A549 (cell line): ENCODE data around the gene IDH2. TPM values are rescaled to one million over a fixed set of nuclear protein-coding genes. Genes with fewer than 3 reads are reported as not detected.
A peak's percentile ranks its signal among the peaks of the same experiment; 100 is the strongest.

Source experiments
- ATAC-seq, 2 experiments: fragments of 200-7000 bp in 1 of 2; fragments of >200 bp in 1 of 2; cut with Nextera tagmentation in 1 of 2; cut with Tn5 transposase in 1 of 2; 3 replicates each; pipeline versions ENCODE4 v1.8.0 to v1.9.1; 2018 to 2020; ENCODE audit warnings: mild to moderate bottlenecking in 1 of 2, moderate library complexity in 1 of 2
- CTCF ChIA-PET: fragments of 300-600 bp; sonication (Branson Sonifier 250); formaldehyde crosslinking; extraction: SDS; loops from one replicate; lab custom pipeline; 2021; ENCODE audit warnings: antibody characterized with exemption, inconsistent platforms; lab: Yijun Ruan, JAX
- POLR2A ChIA-PET: fragments of 350-600 bp; formaldehyde crosslinking; extraction: SDS; loops from one replicate; lab custom pipeline; 2021; ENCODE audit warnings: antibody characterized with exemption, inconsistent platforms; lab: Yijun Ruan, JAX
- DNase-seq, 2 experiments: peaks; one replicate each; pipeline versions ENCODE4 v3.0.0 to v3.0.0-alpha.2; 2011 to 2016; ENCODE audit warnings: low read depth in 1 of 2, low spot score in 1 of 2
- FAIRE-seq: peaks from 2 replicates; lab custom pipeline; 2011; peaks lifted over from hg19 to GRCh38; lab: Jason Lieb, UNC
- H3K27ac ChIP-seq, 2 experiments: fragments of >200 bp; sonication (Bioruptor Twin); formaldehyde crosslinking; 3 replicates each; pipeline ENCODE4 v1.5.1; 2016 to 2017
- H3K4me1 ChIP-seq: fragments of >200 bp; sonication (Bioruptor Twin); formaldehyde crosslinking; 3 replicates; pipeline ENCODE4 v1.6.1; 2016
- H3K4me2 ChIP-seq: fragments of >200 bp; sonication (Bioruptor Twin); formaldehyde crosslinking; 3 replicates; pipeline ENCODE4 v1.6.1; 2016
- H3K4me3 ChIP-seq: fragments of >200 bp; sonication (Bioruptor Twin); formaldehyde crosslinking; 3 replicates; pipeline ENCODE4 v1.5.1; 2016
- H3K9me3 ChIP-seq: fragments of >200 bp; sonication (Bioruptor Twin); formaldehyde crosslinking; 3 replicates; pipeline ENCODE4 v1.6.1; 2016
- CHD2 ChIP-seq: fragments of 150-350 bp; IDR thresholded peaks from 2 replicates; pipeline ENCODE4 v1.6.1; 2014; ENCODE audit warnings: low read length; ENCODE audit not compliant: partially characterized antibody
- CHD4 ChIP-seq: fragments of 200-600 bp; sonication (generic); IDR thresholded peaks from 2 replicates; pipeline ENCODE4 v1.6.1; 2016; ENCODE audit warnings: antibody characterized with exemption, mild to moderate bottlenecking, borderline replicate concordance
- FOSB ChIP-seq: fragments of 250-450 bp; sonication (Bioruptor Pico); IDR thresholded peaks from 2 replicates; pipeline ENCODE4 v1.5.0; 2020; ENCODE audit warnings: mild to moderate bottlenecking, moderate library complexity
- FOXS1 ChIP-seq: fragments of 250-450 bp; sonication (Bioruptor Pico); IDR thresholded peaks from 2 replicates; pipeline ENCODE4 v1.5.0; 2020; ENCODE audit warnings: mild to moderate bottlenecking, moderate library complexity
- GATA3 ChIP-seq: IDR thresholded peaks from 2 replicates; pipeline ENCODE4 v1.6.1; 2012; ENCODE audit warnings: borderline replicate concordance
- HEYL ChIP-seq: fragments of 250-450 bp; sonication (Bioruptor Pico); IDR thresholded peaks from 2 replicates; pipeline ENCODE4 v1.8.0; 2021; ENCODE audit warnings: mild to moderate bottlenecking, moderate library complexity
- HOXB13 ChIP-seq: fragments of 250-450 bp; sonication (Bioruptor Pico); IDR thresholded peaks from 2 replicates; pipeline ENCODE4 v1.5.0; 2020; ENCODE audit warnings: low read depth, mild to moderate bottlenecking, moderate library complexity
- JUN ChIP-seq, 2 experiments: fragments of >200 bp; sonication (Bioruptor Twin); formaldehyde crosslinking; IDR thresholded peaks; 2 replicates in 1 of 2; 3 replicates in 1 of 2; pipeline ENCODE4 v1.6.1; 2016 to 2017
- MYC ChIP-seq: IDR thresholded peaks from 2 replicates; pipeline ENCODE4 v1.6.1; 2012; ENCODE audit warnings: mild to moderate bottlenecking, inconsistent platforms, low read length, improper control_type of control experiment, borderline replicate concordance
- NFE2L2 ChIP-seq: fragments of 150-350 bp; conservative IDR thresholded peaks from 2 replicates; pipeline ENCODE4 v1.6.1; 2014; ENCODE audit warnings: low read length
- PHF8 ChIP-seq: fragments of 200-600 bp; sonication (generic); IDR thresholded peaks from 2 replicates; pipeline ENCODE4 v1.6.1; 2016; ENCODE audit warnings: low read depth, mild to moderate bottlenecking, antibody characterized with exemption, moderate library complexity, borderline replicate concordance
- RAD21 ChIP-seq, 2 experiments: fragments of >200 bp in 1 of 2; sonication (Bioruptor Twin) in 1 of 2; formaldehyde crosslinking in 1 of 2; IDR thresholded peaks in 1 of 2; conservative IDR thresholded peaks in 1 of 2; 2 replicates in 1 of 2; 3 replicates in 1 of 2; pipeline ENCODE4 v1.6.1; 2012 to 2018; ENCODE audit warnings: inconsistent platforms in 1 of 2
- ZC3H11A ChIP-seq: fragments of 450-650 bp; IDR thresholded peaks from 2 replicates; pipeline ENCODE4 v1.6.1; 2014; ENCODE audit warnings: antibody characterized with exemption, mild to moderate bottlenecking
- WGBS: methylation state at CpG from one replicate; pipeline ENCODE4 v1.1.6; 2017; ENCODE audit errors: missing lambda C conversion rate; 5-methylcytosine and 5-hydroxymethylcytosine counted together
- polyA plus RNA-seq, 4 experiments: library from polyadenylated mRNA; depleted of rRNA in 3 of 4; stranded (reverse); fragments of >200 nt; fragmentation: RNase III in 1 of 4; extraction: RNeasy Plus Mini Kit Qiagen cat#74134 plus additional on column Dnase treatment in 1 of 4; gene quantifications; 2 replicates in 3 of 4; 3 replicates in 1 of 4; pipeline ENCODE4 v1.2.3, GENCODE V29; 2011 to 2017
- TF ChIP-seq, protein P1 (sequence below): fragments of 250-450 bp; sonication (Bioruptor Pico); IDR thresholded peaks from 2 replicates; pipeline ENCODE4 v1.5.0; 2021; ENCODE audit warnings: mild to moderate bottlenecking, moderate library complexity, borderline replicate concordance
- TF ChIP-seq, protein P2 (sequence below): fragments of 200-600 bp; sonication (generic); IDR thresholded peaks from 2 replicates; pipeline ENCODE4 v1.6.1; 2016; ENCODE audit warnings: antibody characterized with exemption, mild to moderate bottlenecking, moderate library complexity
- TF ChIP-seq, protein P3 (sequence below): fragments of 450-650 bp; IDR thresholded peaks from 2 replicates; pipeline ENCODE4 v1.6.1; 2014; ENCODE audit warnings: antibody characterized with exemption

Gene IDH2
- polyA plus RNA-seq, 2 of the 4 experiments (the other 2 are of a cell fraction): 31.8 to 32.8 TPM

GRCh38 chr15:90091156-90091931, 10.9 kb downstream of the IDH2 start (continued):
- TF ChIP-seq CHD4: no peak
- TF ChIP-seq JUN (IDR thresholded peaks at IDR 0.05): no peak
- no peak for TF ChIP-seq HEYL
- TF ChIP-seq, protein P1, sequence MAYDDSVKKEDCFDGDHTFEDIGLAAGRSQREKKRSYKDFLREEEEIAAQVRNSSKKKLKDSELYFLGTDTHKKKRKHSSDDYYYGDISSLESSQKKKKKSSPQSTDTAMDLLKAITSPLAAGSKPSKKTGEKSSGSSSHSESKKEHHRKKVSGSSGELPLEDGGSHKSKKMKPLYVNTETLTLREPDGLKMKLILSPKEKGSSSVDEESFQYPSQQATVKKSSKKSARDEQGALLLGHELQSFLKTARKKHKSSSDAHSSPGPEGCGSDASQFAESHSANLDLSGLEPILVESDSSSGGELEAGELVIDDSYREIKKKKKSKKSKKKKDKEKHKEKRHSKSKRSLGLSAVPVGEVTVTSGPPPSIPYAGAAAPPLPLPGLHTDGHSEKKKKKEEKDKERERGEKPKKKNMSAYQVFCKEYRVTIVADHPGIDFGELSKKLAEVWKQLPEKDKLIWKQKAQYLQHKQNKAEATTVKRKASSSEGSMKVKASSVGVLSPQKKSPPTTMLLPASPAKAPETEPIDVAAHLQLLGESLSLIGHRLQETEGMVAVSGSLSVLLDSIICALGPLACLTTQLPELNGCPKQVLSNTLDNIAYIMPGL (CRISPR knock-in tag): no peak
- TF ChIP-seq GATA3: no peak
- no peak for TF ChIP-seq FOXS1 (CRISPR knock-in tag)

GRCh38 chr15:90090226-90090848, 11.9 kb downstream of the IDH2 start:
- H3K4me3 ChIP-seq: no peak overlapping the region
- CTCF ChIA-PET: interaction anchor here (0.6 to 2.8 kb wide), 6 partner anchors 13 to 330 kb away, joined by 3 to 7 read pairs (median 4); no protein-coding TSS in a partner anchor
- ATAC-seq (no peak), FAIRE-seq (no peak), DNase-seq (no peak)
- H3K27ac ChIP-seq: no peak overlapping the region
- no peak overlapping the region for H3K4me2 ChIP-seq
- 88% methylated on average over 9 of the region's 11 CpGs for WGBS
- TF ChIP-seq NFE2L2: no peak
- no peak for TF ChIP-seq HOXB13 (CRISPR knock-in tag)
- no peak for TF ChIP-seq PHF8
- TF ChIP-seq ZC3H11A: no peak
- TF ChIP-seq FOSB (CRISPR knock-in tag): no peak
- TF ChIP-seq, protein P2, sequence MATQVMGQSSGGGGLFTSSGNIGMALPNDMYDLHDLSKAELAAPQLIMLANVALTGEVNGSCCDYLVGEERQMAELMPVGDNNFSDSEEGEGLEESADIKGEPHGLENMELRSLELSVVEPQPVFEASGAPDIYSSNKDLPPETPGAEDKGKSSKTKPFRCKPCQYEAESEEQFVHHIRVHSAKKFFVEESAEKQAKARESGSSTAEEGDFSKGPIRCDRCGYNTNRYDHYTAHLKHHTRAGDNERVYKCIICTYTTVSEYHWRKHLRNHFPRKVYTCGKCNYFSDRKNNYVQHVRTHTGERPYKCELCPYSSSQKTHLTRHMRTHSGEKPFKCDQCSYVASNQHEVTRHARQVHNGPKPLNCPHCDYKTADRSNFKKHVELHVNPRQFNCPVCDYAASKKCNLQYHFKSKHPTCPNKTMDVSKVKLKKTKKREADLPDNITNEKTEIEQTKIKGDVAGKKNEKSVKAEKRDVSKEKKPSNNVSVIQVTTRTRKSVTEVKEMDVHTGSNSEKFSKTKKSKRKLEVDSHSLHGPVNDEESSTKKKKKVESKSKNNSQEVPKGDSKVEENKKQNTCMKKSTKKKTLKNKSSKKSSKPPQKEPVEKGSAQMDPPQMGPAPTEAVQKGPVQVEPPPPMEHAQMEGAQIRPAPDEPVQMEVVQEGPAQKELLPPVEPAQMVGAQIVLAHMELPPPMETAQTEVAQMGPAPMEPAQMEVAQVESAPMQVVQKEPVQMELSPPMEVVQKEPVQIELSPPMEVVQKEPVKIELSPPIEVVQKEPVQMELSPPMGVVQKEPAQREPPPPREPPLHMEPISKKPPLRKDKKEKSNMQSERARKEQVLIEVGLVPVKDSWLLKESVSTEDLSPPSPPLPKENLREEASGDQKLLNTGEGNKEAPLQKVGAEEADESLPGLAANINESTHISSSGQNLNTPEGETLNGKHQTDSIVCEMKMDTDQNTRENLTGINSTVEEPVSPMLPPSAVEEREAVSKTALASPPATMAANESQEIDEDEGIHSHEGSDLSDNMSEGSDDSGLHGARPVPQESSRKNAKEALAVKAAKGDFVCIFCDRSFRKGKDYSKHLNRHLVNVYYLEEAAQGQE: no peak
- TF ChIP-seq, all 56 proteins: peak for 0
- Histone ChIP-seq H3K9me3 (no peaks in the 10 kb centered on the region), H3K4me1 (peaks cover 7% of the 10 kb centered on the region; the same call in 1 of the 3 replicates)
- POLR2A ChIA-PET: no interaction called here

DNA sequence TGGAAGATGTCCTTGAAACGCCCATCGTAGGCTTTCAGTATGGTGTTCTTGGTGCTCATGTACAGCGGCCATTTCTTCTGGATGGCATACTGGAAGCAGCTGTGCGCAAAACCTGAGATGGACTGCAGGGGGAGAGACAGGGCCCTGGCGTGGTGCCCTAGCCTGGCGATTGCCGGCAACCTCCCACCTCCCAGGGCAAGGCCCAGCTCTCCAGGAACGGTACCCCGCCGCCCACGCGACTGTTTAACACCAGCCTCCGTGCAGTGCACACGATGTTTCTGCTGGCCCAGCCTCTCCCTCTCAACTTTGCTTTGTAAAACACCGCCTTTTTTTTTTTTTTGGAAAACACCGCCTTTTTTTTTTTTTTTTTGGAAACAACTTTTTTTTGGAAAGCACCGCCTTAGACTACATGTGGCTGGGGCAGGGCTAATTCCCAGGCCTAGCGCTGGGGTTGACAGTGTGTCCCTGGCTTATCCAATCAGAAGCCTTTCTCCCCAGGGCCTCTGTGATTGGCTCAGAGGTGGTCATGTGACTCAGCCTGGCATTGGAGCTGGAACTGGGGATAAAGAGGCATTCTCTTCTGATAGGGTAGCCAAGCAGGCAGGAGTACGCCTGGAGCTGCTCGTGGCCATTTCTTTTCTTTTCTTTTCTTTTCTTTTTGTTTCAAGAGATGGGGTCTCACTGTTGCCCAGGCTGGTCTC, 14.7 kb downstream of the IDH2 start:
- ATAC-seq: peak; percentile 82 to 90
- Histone ChIP-seq H3K4me3 (no peak overlapping the region), H3K27ac (0 out of 6 replicates have a peak overlapping the region, but pooled peaks of 1 of the 2 experiments have one; percentile 13), H3K4me2 (peak overlapping the region; percentile 45), H3K4me1 (peaks cover 7% of the 10 kb centered on the region; the same call in 1 of the 3 replicates), H3K9me3 (no peaks in the 10 kb centered on the region)
- ChIA-PET CTCF (interaction anchor here (0.6 to 7.4 kb wide), 48 partner anchors 9 to 445 kb away, joined by 3 to 94 read pairs (median 4); partner anchors contain the start of genes AP3S2, CIB1, GDPGP1 and IDH2), POLR2A (interaction anchor here (0.5 to 2.1 kb wide), 6 partner anchors 7 to 194 kb away, joined by 3 to 16 read pairs (median 6); partner anchors contain the start of genes AP3S2, ARPIN, CIB1 and IDH2)
- DNase-seq: peak; percentile 82 to 85
- no peak for TF ChIP-seq CHD2
- TF ChIP-seq MYC: no peak
- TF ChIP-seq RAD21 (conservative IDR thresholded peaks at IDR 0.05 in 1 of 2, IDR thresholded peaks at IDR 0.05 in 1 of 2): peak in 1 of 2 experiments; percentile 34; a peak in 2 of 5 replicates
- TF ChIP-seq, protein P3, sequence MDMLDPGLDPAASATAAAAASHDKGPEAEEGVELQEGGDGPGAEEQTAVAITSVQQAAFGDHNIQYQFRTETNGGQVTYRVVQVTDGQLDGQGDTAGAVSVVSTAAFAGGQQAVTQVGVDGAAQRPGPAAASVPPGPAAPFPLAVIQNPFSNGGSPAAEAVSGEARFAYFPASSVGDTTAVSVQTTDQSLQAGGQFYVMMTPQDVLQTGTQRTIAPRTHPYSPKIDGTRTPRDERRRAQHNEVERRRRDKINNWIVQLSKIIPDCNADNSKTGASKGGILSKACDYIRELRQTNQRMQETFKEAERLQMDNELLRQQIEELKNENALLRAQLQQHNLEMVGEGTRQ: peak; percentile 80
- WGBS: 54% methylated on average over 20 of the region's 20 CpGs
- no peak for FAIRE-seq
